AG10803 (cell line): ENCODE measurements around the gene FLNA.

Experiments used
- DNase-seq: peaks from one replicate; pipeline ENCODE4 v3.0.0; 2010; ENCODE audit warnings: low read depth
- H3K4me3 ChIP-seq: 2 replicates; pipeline ENCODE4 v1.5.1; 2011; ENCODE audit warnings: mild to moderate bottlenecking, low read length, control low read depth
- CTCF ChIP-seq: conservative IDR thresholded peaks from 2 replicates; pipeline ENCODE4 v1.5.1; 2011; ENCODE audit warnings: mild to moderate bottlenecking, low read length, control low read depth, inconsistent platforms

The FLNA gene

DNA sequence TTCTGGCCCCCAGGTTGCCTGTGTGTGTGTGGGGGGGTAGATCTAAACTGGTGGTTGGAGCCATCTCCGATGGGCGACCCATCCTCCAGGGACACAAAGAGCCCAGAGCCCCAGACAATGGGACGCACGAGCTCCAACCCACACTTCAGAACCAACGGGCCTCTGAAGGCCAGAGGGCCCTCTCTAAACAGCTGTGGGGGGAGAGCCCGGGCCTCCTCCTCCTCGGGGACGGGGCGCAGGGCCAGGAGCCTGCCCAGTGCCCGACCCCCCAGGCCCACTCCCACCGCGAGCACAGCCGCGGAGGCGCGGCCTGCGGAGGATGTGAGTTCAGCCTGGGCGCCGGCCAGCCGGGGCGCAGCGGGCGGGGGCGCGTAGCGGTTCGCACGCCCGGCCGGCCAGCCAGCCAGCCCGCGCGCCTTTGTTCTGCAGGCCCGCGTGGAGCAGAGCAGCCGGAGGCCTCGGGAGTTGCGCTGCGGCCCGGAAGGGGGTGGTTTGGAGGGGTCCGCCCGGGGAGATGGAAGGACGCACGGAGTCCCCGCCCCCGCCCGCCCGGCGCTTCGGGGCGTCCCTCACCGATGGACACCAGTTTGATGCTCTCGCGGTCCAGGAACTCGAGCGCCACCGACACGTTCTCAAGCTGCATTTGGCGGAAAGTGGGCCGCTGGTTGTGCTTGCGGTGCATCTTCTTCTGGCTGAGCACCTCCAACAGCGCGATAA lies 4.0 kb downstream of the FLNA start:
- no peak for DNase-seq
- TF ChIP-seq CTCF: no peak
- H3K4me3 ChIP-seq: peak overlapping the region; percentile 86

DNA sequence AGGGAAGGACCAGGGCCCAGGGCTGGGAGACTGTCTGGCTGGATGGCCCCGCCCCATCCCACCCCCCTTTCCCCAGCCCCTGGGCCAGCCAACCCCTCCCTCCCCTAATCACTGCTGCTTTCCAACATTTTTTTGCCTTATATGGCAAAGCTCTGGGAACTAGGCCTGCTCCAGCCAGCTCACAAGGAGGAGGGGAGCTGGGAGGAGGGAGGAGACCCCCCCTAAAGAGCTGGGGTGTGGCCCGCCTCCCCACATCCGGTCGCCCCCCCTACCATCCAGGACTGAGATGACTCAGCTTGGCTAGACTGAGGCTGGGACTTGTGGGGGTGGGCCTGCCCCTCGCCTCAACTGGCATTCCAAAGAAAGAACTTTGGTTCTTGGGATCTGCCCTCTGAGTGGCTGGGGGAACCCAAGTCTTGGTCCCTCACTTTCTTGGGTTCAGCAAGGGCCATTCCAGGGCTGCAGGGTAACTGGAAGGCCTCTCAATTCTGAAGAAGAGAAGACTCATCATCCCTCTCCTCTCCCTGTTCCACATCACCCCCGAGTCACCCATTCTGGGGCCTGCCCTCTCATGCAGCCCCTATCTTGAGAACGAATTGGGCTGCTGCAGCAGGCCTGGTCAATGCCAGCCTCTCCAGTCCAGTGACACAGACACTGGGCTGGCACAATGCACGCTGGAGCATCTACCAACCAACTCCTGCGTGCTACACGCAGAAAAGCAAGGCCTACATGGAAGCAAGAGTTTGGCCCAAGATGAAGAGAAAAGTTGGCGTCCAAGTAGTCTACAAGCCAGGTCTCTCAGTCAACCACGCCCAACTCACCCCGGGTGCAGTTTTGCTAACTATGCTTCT lies 4.8 kb downstream of the FLNA start:
- peak overlapping the region; percentile 86 for H3K4me3 ChIP-seq
- no peak for TF ChIP-seq CTCF
- peak; percentile 97 for DNase-seq

DNA sequence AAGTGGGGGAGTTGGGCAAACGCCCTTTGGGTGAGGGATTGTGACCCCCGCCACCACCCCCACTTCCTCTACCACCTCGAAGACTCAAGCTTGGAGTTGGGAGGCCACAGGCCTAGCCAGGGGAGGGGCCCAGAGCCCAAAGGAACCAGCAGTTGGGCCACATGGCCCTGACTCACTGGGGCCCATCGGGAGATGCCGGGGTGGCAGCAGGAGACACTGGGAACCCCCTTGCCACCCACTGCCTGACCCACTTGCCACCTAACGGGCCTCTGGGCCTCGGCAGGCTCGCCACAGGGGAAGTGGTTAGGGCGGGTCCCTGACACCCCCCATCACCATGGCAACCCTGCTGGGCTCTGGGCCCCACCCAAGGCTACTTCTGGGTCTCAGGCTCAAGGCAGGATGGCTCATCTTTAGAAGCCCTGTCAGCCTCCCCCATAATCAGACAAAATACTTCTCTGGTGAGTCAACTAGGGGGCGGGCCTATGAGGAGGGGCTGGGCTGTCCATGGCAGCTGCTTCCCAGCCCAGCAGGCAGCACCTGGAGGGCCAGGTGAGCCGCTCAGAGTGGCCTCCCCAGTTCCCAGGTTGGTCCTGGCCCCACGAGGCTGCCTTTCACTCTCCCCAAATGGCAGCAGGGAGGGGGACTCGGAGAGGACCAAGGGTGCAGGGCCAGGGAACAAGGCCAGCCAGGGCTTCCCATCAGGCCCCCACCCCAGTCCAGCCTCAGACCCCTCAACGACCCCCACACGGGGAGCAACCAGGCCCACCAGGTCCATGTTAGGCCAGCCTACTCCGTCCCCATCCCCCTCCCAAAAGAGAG lies 5.6 kb downstream of the FLNA start:
- peak overlapping the region; percentile 86 for H3K4me3 ChIP-seq
- peak; percentile 93 for DNase-seq
- TF ChIP-seq CTCF: no peak

DNA sequence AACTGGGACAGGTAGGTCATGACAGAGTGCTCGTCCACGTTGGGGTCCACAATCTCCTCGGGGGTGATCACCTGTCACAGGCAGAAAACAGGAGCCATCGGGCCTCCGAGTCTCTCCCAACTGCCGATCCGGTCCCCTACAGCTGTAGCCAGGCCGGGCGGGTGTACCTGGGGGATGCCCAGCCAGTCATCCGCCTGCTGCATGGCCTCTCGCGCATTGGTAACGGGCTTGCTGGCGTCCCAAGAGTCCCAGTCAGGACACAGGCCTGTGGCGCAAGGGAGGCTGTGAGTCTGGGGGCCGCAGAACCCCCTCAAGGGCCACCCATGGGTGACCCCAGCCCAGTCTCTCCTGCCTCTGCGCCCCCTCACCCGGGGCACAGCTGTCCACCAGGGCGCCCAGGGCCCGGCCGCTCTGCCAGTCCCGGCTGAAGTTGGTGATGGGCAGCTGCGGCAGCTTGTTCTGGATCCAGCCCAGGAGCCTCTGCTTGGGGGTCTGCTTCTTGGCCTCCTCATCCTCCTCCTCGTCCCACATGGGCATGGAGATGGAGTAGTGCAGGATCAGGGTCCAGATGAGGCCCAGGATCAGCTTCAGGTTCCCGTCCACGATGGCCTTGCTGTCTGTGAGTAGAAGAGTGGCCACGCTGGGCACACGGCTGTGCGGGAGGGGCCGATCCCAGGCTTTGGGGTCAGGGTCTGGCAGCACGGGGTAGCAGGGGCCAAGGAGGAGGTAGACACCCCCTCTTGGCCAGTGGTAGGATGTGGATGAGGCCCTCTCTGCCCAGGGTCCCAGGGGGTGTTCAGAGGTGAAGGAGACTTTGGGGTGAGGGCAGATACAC lies 6.7 kb downstream of the FLNA start:
- no peak for DNase-seq
- TF ChIP-seq CTCF: no peak
- H3K4me3 ChIP-seq: peak overlapping the region; percentile 86

- peak; percentile 34 for DNase-seq
- H3K4me3 ChIP-seq: peak overlapping the region; percentile 12
- TF ChIP-seq CTCF: no peak
Observed at GRCh38 chrX:154366666-154367055, 7.8 kb downstream of the FLNA start.

GRCh38 chrX:154365997-154366665 lies 8.3 kb downstream of the FLNA start:
- no peak overlapping the region; the same call in 1 of the 2 replicates for H3K4me3 ChIP-seq
- no peak for DNase-seq
- TF ChIP-seq CTCF: no peak
